GM18951 (cell line): ENCODE data around the gene PPP1R27.
"Not testable (repeated sequence)": the region's sequence is repeated elsewhere in the genome, so short reads cannot be mapped to it uniquely, and the experiment has no call there.

ENCODE experiments used
- POLR2A ChIP-seq: IDR thresholded peaks from 4 replicates; pipeline ENCODE4 v1.6.1; 2011; ENCODE audit warnings: mild to moderate bottlenecking; ENCODE audit not compliant: insufficient read length, insufficient read depth; ENCODE audit errors: extremely low read depth
- in situ Hi-C: fragments of 300-500 bp; cut with MboI; formaldehyde crosslinking; loops from one replicate; pipeline ENCODE4 v1.12.0; 2022; ENCODE audit warnings: low sequenced_read_pairs, mixed read lengths, inconsistent platforms; ENCODE audit not compliant: unreplicated experiment

PPP1R27 gene

GRCh38 chr17:81842378-81842724 is 7.5 kb upstream of the PPP1R27 start:
- no peak for TF ChIP-seq POLR2A
- in situ Hi-C loops = no loop called here

GRCh38 chr17:81841866-81842265 is 7.0 kb upstream of the PPP1R27 start:
- TF ChIP-seq POLR2A = no peak
- in situ Hi-C loops = no loop called here

- in situ Hi-C loops = no loop called here
- no peak for TF ChIP-seq POLR2A
These were observed 6.3 kb upstream of the PPP1R27 start for GRCh38 chr17:81840826-81841778.

- in situ Hi-C loops = not testable (repeated sequence)
These were observed 5.2 kb upstream of the PPP1R27 start for GRCh38 chr17:81840059-81840458.

- in situ Hi-C loops = no loop called here
- TF ChIP-seq POLR2A = no peak
These were observed 4.5 kb upstream of the PPP1R27 start for GRCh38 chr17:81839301-81839700.

- in situ Hi-C loops = no loop called here
- TF ChIP-seq POLR2A = no peak
These were observed 4.0 kb upstream of the PPP1R27 start for GRCh38 chr17:81838753-81839255.

GRCh38 chr17:81837641-81838040 is 2.8 kb upstream of the PPP1R27 start:
- in situ Hi-C loops = no loop called here

GRCh38 chr17:81833921-81834830 is 674 bp downstream of the PPP1R27 start:
- in situ Hi-C loops = no loop called here
- no peak for TF ChIP-seq POLR2A

More at GRCh38 chr17:81837641-81838040, 2.8 kb upstream of the PPP1R27 start:
- TF ChIP-seq POLR2A = no peak

- in situ Hi-C loops = no loop called here
- TF ChIP-seq POLR2A = peak; percentile 82
These were observed 1.5 kb downstream of the PPP1R27 start, which contains the start of gene MCRIP1 for GRCh38 chr17:81833160-81833920. MCRIP1 (minus strand) TSS chr17:81833291; CDS start chr17:81824506, 8,785 bp downstream.

- in situ Hi-C loops = no loop called here
- TF ChIP-seq POLR2A = no peak
These were observed 2.2 kb downstream of the PPP1R27 start for GRCh38 chr17:81832608-81833159.

- TF ChIP-seq POLR2A = no peak
- in situ Hi-C loops = no loop called here
These were observed 2.8 kb downstream of the PPP1R27 start for GRCh38 chr17:81831957-81832607.

GRCh38 chr17:81831563-81831956 is 3.3 kb downstream of the PPP1R27 start:
- no peak for TF ChIP-seq POLR2A
- in situ Hi-C loops = no loop called here
